Common myeloid progenitor, CD34-positive (primary cell): ENCODE results near the gene NABP2.

Source experiments
- CTCF ChIA-PET: fragments of 350-600 bp; sonication (Branson Sonifier 250); formaldehyde crosslinking; loops from one replicate; lab custom pipeline; 2021; ENCODE audit warnings: antibody characterized with exemption; lab: Charles Lee
- POLR2A ChIA-PET: fragments of 350-600 bp; sonication (Branson Sonifier 250); formaldehyde crosslinking; loops from one replicate; lab custom pipeline; 2021; ENCODE audit warnings: antibody characterized with exemption; lab: Charles Lee
- DNase-seq, 3 donors: peaks; one replicate each; pipeline versions ENCODE4 v3.0.0 to v3.0.0-alpha.2; 2013
- H3K27ac ChIP-seq, 2 experiments: 1 replicate in 1 of 2; 2 replicates in 1 of 2; pipeline ENCODE4 v1.7.0; 2013; ENCODE audit warnings: inconsistent platforms in 2 of 2, low read length in 2 of 2, mild to moderate bottlenecking in 2 of 2, low read depth in 1 of 2, moderate library complexity in 1 of 2; ENCODE audit not compliant: severe bottlenecking in 2 of 2, insufficient read depth in 1 of 2, poor library complexity in 1 of 2
- H3K27me3 ChIP-seq, 5 experiments: replicated peaks in 2 of 5; 1 replicate in 3 of 5; 2 replicates in 2 of 5; pipeline versions ENCODE4 v1.6.1 to v1.7.0; 2013; ENCODE audit warnings: low read length in 4 of 5, mild to moderate bottlenecking in 2 of 5, moderate library complexity in 2 of 5, inconsistent platforms in 1 of 5; ENCODE audit not compliant: insufficient read depth in 5 of 5, control insufficient read depth in 4 of 5
- H3K36me3 ChIP-seq, 4 experiments: 1 replicate in 2 of 4; 2 replicates in 2 of 4; pipeline versions ENCODE4 v1.6.1 to v1.7.0; 2013; ENCODE audit warnings: low read length in 3 of 4, control low read depth in 1 of 4, mild to moderate bottlenecking in 1 of 4; ENCODE audit not compliant: control insufficient read depth in 4 of 4, insufficient read depth in 4 of 4
- H3K4me1 ChIP-seq, 4 experiments: 1 replicate in 3 of 4; 2 replicates in 1 of 4; pipeline versions ENCODE4 v1.6.1 to v1.7.1; 2013; ENCODE audit warnings: low read length in 3 of 4, mild to moderate bottlenecking in 3 of 4, control low read depth in 1 of 4, inconsistent platforms in 1 of 4, moderate library complexity in 1 of 4; ENCODE audit not compliant: control insufficient read depth in 4 of 4, insufficient read depth in 4 of 4; ENCODE audit errors: control extremely low read depth in 1 of 4
- H3K4me3 ChIP-seq, 7 experiments: 1 replicate in 4 of 7; 2 replicates in 3 of 7; pipeline versions ENCODE4 v1.5.1 to v1.7.0; 2013; ENCODE audit warnings: mild to moderate bottlenecking in 7 of 7, low read length in 6 of 7, moderate library complexity in 6 of 7, inconsistent platforms in 2 of 7, low read depth in 2 of 7, control low read depth in 1 of 7; ENCODE audit not compliant: insufficient read depth in 4 of 7, control insufficient read depth in 1 of 7; ENCODE audit errors: extremely low read depth in 1 of 7
- H3K9me3 ChIP-seq, 5 experiments: 1 replicate in 4 of 5; 2 replicates in 1 of 5; pipeline versions ENCODE4 v1.6.1 to v1.7.1; 2013; ENCODE audit warnings: low read length in 4 of 5, mild to moderate bottlenecking in 2 of 5, inconsistent platforms in 1 of 5, low read depth in 1 of 5, moderate library complexity in 1 of 5; ENCODE audit not compliant: control insufficient read depth in 4 of 5, insufficient read depth in 2 of 5; ENCODE audit errors: control extremely low read depth in 1 of 5
- WGBS: methylation state at CpG from one replicate; pipeline ENCODE4 v1.1.5; 2013; ENCODE audit not compliant: insufficient coverage; 5-methylcytosine and 5-hydroxymethylcytosine counted together

The NABP2 gene

GRCh38 chr12:56248711-56249110 is 24.6 kb downstream of the NABP2 start:
- H3K27me3 ChIP-seq: no peaks in the 10 kb centered on the region
- 98% methylated on average over 8 of the region's 8 CpGs for WGBS
- POLR2A ChIA-PET: interaction anchor here (1.1 kb wide), 1 partner anchor 12 kb away, joined by 3 read pairs; no protein-coding TSS in a partner anchor
- no peak overlapping the region for H3K27ac ChIP-seq
- H3K4me3 ChIP-seq: no peak overlapping the region
- no peaks in the 10 kb centered on the region for H3K9me3 ChIP-seq
- DNase-seq: no peak
- peaks cover 13 to 83% (median 59%) of the 10 kb centered on the region in 4 experiments for H3K36me3 ChIP-seq
- H3K4me1 ChIP-seq: no peaks in the 10 kb centered on the region
- CTCF ChIA-PET: interaction anchor here (0.8 to 2.3 kb wide), 5 partner anchors 10 to 45 kb away, joined by 3 to 8 read pairs (median 3); partner anchors contain the start of gene ANKRD52

GRCh38 chr12:56252649-56253048 is 28.5 kb downstream of the NABP2 start:
- Histone ChIP-seq H3K9me3 (no peaks in the 10 kb centered on the region), H3K27me3 (no peaks in the 10 kb centered on the region), H3K4me3 (no peak overlapping the region), H3K27ac (no peak overlapping the region), H3K4me1 (peaks cover 0 to 13% (median 9%) of the 10 kb centered on the region in 4 experiments), H3K36me3 (peaks cover 13 to 71% (median 51%) of the 10 kb centered on the region in 4 experiments)
- 100% methylated on average over 2 of the region's 3 CpGs for WGBS
- DNase-seq: no peak
- ChIA-PET POLR2A (no interaction called here), CTCF (interaction anchor here (1.0 to 3.9 kb wide), 7 partner anchors 14 to 135 kb away, joined by 3 to 22 read pairs (median 3); partner anchors contain the start of gene ZC3H10)

- Histone ChIP-seq H3K4me3 (no peak overlapping the region), H3K27ac (no peak overlapping the region), H3K27me3 (no peaks in the 10 kb centered on the region), H3K36me3 (peaks cover 11 to 67% (median 47%) of the 10 kb centered on the region in 4 experiments), H3K9me3 (no peaks in the 10 kb centered on the region), H3K4me1 (peaks cover 0 to 14% (median 10%) of the 10 kb centered on the region in 4 experiments)
- no peak for DNase-seq
- ChIA-PET POLR2A (no interaction called here), CTCF (interaction anchor here (1.0 to 3.9 kb wide), 5 partner anchors 15 to 135 kb away, joined by 3 to 22 read pairs (median 3); partner anchors contain the start of gene ZC3H10)
- 99% methylated on average over 11 of the region's 11 CpGs for WGBS
These were observed 28.9 kb downstream of the NABP2 start for GRCh38 chr12:56253091-56253490.

GRCh38 chr12:56255671-56256070 is 31.5 kb downstream of the NABP2 start:
- peaks cover 0 to 19% (median 15%) of the 10 kb centered on the region in 4 experiments for H3K4me1 ChIP-seq
- H3K27me3 ChIP-seq: no peaks in the 10 kb centered on the region
- no peak overlapping the region for H3K4me3 ChIP-seq
- CTCF ChIA-PET: interaction anchor here (0.9 to 4.0 kb wide), 8 partner anchors 8 to 50 kb away, joined by 3 to 24 read pairs (median 5); partner anchors contain the start of genes COQ10A and RNF41
- POLR2A ChIA-PET: interaction anchor here (0.6 kb wide), 1 partner anchor 13 kb away, joined by 4 read pairs; no protein-coding TSS in a partner anchor
- WGBS: 97% methylated on average over 7 of the region's 7 CpGs
- no peaks in the 10 kb centered on the region for H3K9me3 ChIP-seq
- peak overlapping the region in 1 of 2 experiments; percentile 10 for H3K27ac ChIP-seq
- peaks cover 11 to 50% (median 34%) of the 10 kb centered on the region in 4 experiments for H3K36me3 ChIP-seq
- no peak for DNase-seq

GRCh38 chr12:56256326-56256960 is 32.3 kb downstream of the NABP2 start:
- Histone ChIP-seq H3K27me3 (no peaks in the 10 kb centered on the region), H3K27ac (no peak overlapping the region), H3K4me3 (peak overlapping the region in 1 of 7 experiments; percentile 86), H3K4me1 (peaks cover 0 to 19% (median 15%) of the 10 kb centered on the region in 4 experiments), H3K36me3 (peaks cover 11 to 45% (median 32%) of the 10 kb centered on the region in 4 experiments), H3K9me3 (no peaks in the 10 kb centered on the region)
- 67% methylated on average over 1 of the region's 4 CpGs for WGBS
- ChIA-PET CTCF (interaction anchor here (0.6 to 4.0 kb wide), 11 partner anchors 10 to 141 kb away, joined by 3 to 24 read pairs (median 7); partner anchors contain the start of genes COQ10A, RNF41 and SMARCC2), POLR2A (interaction anchor here (0.6 kb wide), 1 partner anchor 138 kb away, joined by 3 read pairs; no protein-coding TSS in a partner anchor)
- DNase-seq: no peak

- Histone ChIP-seq H3K27me3 (no peaks in the 10 kb centered on the region), H3K27ac (peak overlapping the region in 1 of 2 experiments; percentile 74), H3K4me1 (peaks cover 0 to 19% (median 15%) of the 10 kb centered on the region in 4 experiments), H3K9me3 (no peaks in the 10 kb centered on the region), H3K4me3 (peak overlapping the region; percentile 74 to 86 (median 84)), H3K36me3 (peaks cover 11 to 39% (median 27%) of the 10 kb centered on the region in 4 experiments)
- DNase-seq: no peak
- CTCF ChIA-PET: interaction anchor here (0.6 to 4.0 kb wide), 9 partner anchors 9 to 141 kb away, joined by 3 to 24 read pairs (median 7); partner anchors contain the start of genes COQ10A, RNF41 and SMARCC2
- WGBS: 94% methylated on average over 8 of the region's 8 CpGs
- POLR2A ChIA-PET: interaction anchor here (0.6 kb wide), 1 partner anchor 139 kb away, joined by 3 read pairs; no protein-coding TSS in a partner anchor
These were observed 32.9 kb downstream of the NABP2 start for GRCh38 chr12:56257071-56257470.
